B cell (primary cell): Measurements from ENCODE around the gene ZNF750.

Source experiments
- EZH2 ChIP-seq: IDR thresholded peaks from 2 replicates; pipeline ENCODE4 v1.6.1; 2012; ENCODE audit warnings: borderline replicate concordance, low read depth, mild to moderate bottlenecking, moderate library complexity, low read length; ENCODE audit not compliant: insufficient read depth, poor library complexity, severe bottlenecking
- TF ChIP-seq, protein P1 (sequence below): fragments of 200-600 bp; IDR thresholded peaks from one replicate; pipeline ENCODE4 v1.8.0; 2022; ENCODE audit warnings: antibody characterized with exemption, mild to moderate bottlenecking

DNA sequence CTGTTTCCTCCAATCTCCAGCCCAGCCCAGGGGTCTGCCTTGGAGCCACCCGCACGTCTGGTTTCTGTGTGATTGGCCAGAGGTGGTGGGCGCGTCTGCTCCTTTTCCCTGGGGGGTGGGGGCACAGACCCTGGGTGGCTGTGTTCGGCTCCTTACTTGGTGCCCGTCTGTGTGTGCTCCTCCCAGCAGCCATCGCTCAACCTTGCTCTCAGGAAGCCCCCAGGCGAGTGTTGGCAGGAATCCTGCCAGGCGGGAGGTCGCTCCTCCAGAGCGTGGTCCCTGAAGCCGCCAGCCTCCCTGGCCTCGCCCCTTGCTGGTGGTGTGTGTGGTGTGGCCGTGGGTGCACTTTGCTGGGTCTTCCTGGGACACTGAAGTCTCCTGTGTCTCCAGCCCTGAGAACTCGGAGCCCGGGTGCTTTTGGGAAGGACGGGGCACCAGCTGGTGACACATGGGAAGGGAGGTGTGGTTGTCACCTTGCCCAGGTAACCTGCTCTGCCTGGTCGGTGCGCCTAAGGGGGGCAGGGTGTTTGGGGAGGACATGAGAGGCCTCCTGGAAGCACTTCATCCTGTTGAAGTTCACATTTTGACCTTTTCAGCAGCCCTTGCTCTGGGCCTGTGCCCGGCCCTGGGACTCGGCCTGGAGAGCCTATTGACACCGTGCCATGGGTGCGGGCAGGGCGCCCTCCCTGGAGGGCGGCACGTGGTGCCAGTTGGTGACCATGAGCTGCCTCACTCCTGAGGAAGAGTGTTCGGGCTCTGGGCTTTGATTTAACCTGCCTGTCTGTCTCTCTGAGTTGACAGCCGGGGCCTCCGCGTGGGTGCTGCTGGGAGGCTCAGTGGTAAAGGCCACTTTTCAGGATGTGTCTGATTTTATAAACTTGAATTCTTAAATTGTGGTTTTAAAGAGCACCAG lies 49.0 kb upstream of the ZNF750 start:
- TF ChIP-seq, protein P1, sequence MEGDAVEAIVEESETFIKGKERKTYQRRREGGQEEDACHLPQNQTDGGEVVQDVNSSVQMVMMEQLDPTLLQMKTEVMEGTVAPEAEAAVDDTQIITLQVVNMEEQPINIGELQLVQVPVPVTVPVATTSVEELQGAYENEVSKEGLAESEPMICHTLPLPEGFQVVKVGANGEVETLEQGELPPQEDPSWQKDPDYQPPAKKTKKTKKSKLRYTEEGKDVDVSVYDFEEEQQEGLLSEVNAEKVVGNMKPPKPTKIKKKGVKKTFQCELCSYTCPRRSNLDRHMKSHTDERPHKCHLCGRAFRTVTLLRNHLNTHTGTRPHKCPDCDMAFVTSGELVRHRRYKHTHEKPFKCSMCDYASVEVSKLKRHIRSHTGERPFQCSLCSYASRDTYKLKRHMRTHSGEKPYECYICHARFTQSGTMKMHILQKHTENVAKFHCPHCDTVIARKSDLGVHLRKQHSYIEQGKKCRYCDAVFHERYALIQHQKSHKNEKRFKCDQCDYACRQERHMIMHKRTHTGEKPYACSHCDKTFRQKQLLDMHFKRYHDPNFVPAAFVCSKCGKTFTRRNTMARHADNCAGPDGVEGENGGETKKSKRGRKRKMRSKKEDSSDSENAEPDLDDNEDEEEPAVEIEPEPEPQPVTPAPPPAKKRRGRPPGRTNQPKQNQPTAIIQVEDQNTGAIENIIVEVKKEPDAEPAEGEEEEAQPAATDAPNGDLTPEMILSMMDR: no peak
- no peak for TF ChIP-seq EZH2
